Colon (tissue), 2 donors: ENCODE results near the gene SLC25A44.

Source experiments
- FAIRE-seq: peaks from 2 replicates; lab custom pipeline; 2012; peaks lifted over from hg19 to GRCh38; lab: Jason Lieb, UNC
- donor health status: control.
- donor health status: control.

Gene SLC25A44, protein sequence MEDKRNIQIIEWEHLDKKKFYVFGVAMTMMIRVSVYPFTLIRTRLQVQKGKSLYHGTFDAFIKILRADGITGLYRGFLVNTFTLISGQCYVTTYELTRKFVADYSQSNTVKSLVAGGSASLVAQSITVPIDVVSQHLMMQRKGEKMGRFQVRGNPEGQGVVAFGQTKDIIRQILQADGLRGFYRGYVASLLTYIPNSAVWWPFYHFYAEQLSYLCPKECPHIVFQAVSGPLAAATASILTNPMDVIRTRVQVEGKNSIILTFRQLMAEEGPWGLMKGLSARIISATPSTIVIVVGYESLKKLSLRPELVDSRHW

DNA sequence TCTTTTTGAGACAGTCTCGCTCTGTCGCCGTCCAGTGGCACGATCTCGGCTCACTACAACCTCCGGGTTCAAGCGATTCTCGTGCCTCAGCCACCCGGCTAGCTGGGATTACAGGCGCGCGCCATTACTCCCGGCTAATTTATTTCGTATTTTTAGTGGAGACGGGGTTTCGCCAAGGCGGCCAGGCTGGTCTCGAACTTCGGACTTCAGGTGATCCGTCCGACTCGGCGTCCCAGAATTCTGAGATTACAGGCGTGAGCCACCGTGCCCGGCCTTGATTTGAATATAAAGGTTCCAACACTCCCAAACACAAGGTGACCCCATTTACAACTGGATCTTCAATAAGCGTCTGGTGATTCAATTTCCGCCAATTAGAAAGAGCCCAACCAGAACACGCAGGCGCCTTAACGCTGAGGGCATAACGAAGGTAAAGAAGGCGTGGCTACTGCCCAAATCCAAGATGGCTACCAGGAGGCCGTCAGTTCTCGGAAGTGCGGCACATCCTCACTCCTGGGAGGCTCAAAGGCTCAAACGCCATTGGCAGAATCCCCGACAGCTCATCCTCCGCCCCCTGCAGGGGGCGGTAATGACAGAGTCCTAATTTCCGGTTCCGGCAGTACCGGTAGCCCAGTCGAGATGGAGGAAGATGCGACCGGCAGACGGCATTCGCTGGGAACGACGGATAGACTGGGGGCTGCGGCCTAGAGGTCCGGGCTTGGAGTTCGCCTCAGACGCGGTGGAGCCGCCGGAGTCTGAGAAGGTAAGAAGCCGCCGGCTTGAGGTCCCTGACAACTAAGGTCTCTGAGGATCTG is at the start of gene SLC25A44:
Gene SLC25A44 (plus strand): TSS at position 617 of the 812 bp plus-strand sequence. CDS start 5,744 bp downstream, outside the sequence.
- FAIRE-seq, result peak; percentile 91

DNA sequence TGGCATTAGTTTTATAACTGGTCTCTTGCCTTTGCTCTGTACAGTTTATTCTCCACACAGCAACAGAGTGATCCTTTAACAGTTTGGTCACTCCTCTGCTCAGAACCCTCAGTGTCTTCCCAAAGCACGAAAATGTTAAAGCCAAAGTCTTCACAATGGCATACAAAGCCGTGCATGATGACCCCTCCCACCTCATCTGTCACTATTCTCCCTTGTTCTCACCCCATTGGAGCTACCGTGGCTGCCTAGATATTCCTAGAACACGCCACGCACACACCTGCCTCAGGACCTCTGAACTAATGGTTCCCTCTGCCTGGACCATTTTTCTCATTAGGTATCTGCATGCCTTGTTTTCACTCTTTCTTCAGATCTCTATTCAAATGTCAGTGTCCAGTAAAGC is 49.2 kb upstream of the SLC25A44 start:
- no peak for FAIRE-seq

- no peak for FAIRE-seq
Measured at GRCh38 chr1:156145650-156146019, 48.3 kb upstream of the SLC25A44 start.

DNA sequence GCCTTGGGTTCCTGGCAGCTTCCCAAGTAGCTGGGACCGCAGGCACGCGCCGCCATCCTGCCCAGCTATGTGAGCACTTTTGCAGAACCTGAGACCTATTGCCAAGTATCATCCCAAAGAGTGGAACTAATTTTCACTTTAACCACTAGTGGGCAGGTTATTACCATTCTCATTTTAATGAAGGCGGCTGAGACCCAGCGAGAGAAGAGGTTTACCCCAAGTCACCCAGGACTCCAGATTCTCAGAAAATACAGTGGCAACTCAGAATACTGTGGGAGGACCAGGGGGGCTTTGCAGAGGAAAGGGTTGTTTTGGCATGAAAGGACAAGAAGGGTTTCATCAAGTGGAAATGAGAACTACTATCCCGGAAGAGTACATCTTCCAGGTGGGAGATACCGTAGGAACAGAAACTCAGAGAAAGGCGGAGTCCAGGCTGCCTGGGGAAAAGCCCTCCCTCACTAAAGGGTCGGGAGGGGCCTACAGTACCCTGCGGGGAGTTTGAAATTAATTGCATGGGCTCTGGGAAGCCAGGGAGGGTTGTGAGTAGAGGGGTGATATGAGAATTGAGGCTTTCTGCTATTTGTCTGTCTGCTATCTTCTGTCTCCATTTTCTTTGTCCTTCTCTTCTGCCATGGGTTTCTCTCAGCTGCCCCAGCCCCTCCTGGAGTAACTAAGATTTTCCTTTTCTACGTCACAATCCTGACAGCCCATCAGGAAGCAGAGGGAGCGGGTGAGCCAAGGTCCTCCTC is 47.7 kb upstream of the SLC25A44 start:
- no peak for FAIRE-seq

DNA sequence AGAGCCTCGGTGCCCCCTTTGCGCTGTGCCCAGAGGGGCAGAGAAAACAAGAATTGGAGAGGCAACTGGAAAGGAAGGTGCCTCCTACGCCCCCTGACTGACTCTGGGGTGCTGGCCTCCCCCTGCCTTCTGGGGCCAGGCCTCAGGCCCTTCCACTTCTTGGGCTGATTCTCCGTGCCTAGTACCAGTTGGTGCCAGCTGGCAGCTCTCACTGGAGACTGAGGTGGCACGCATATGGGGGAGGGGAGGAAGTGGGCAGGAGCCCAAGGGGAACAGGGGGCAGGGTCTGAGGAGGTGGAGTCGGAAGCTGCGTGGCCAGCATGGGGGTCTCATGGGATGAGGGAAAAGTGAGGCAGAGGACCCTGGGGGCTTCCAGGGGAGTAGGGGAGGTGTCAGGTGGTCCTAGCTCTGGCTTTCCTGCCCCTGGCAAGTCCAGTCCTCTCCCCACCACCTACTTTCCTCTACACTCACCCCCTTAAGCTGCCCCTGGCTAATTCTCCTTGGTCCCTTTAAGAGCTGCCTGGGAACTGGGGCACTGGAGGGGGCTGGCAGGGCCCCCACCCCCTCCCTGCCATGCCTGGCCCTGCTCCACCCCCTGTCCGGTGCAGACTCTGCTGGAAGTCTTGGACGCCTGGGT is 47.0 kb upstream of the SLC25A44 start:
- no peak for FAIRE-seq

DNA sequence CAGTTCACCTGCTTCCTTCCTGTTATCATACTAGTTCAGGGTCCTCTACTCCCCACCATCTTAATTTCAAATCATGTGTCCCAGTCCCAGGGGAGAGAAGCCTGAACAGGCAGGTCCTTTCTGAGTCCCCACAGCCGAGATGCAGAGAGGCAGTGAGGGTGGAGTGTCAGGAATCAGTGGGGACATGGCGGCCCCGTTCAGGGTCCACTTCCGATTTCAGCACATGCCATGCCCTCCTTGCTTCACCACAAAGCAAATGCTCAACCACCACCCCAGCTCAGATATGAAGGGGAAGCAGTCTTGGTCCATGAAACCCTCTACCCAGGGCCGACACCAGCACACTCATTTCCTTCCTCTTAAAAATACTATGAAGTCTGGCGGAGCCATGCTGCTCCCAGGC is 45.7 kb upstream of the SLC25A44 start:
- FAIRE-seq, result no peak

DNA sequence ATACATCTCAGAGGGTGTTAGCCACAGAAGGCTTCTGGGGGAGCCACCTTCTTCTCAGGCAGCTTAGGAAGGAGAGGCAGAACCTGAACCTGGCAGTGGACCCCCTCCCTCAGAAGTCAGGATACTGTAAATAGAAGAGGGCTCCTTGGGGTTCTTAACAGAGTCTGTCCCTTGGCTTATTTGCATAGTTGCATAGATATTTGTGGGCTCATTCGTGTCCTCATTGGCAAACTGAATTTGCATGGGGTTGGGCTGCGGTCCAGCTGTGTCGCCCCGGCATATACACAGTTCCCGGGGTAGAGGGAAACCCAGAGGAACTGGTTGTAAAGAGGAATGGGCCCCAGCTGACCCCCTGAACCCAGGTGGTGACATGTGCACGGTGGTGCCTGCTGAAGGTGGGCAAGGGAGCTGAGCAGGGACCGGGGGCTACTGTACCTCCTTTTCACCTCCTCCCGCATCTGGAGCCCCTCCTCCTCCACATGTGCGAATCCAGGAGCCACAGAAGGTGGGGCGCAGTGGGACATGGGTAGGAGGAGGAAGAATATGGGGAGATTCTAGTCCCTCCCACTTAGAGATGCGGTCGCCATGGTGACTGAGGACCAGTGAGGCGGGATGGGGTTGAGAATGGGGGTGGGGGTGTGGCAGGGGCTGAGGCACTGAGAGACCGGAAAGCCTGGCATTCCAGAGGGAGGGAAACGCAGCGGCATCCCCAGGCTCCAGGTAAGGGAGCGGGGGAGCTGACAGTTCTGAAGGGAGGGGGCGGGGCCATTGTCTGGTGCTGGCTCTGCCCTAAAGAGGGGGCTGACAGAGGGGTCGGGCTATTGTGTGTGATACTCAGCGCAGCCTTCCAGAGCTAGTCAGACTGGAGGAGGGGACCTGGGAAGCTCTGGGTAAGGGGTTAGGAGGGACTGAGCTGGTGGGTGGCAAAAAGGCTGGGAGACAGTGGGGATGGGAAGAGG is 44.3 kb upstream of the SLC25A44 start:
- FAIRE-seq, result no peak

GRCh38 chr1:156150333-156151011 is 43.4 kb upstream of the SLC25A44 start:
- no peak for FAIRE-seq

GRCh38 chr1:156151093-156151688 is 42.7 kb upstream of the SLC25A44 start:
- FAIRE-seq, result no peak

GRCh38 chr1:156152628-156153027 is 41.3 kb upstream of the SLC25A44 start:
- no peak for FAIRE-seq

DNA sequence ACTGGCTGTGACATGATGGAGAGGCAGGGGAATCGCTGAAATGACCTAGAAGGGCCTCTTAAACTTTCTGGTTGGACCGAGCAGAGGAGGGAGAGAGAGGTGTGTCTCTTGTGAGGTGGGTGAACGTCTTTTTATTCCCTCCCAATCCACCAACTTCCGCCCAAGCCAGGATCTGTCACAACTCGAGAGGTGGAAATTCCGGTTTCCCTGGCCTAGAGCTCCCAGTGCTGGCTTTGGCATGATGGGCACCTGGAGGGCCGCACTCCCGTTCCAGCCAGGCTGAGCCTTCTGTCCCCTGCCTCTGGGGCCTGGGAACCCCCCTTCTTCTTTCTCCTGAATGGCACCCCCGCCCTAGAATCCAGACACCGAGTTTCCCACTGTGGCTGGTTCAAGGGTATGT is 40.5 kb upstream of the SLC25A44 start, which contains the start of gene SEMA4A:
Gene SEMA4A (plus strand): TSS at position 224 of the 400 bp plus-strand sequence. CDS start 994 bp downstream, outside the sequence.
- no peak for FAIRE-seq

DNA sequence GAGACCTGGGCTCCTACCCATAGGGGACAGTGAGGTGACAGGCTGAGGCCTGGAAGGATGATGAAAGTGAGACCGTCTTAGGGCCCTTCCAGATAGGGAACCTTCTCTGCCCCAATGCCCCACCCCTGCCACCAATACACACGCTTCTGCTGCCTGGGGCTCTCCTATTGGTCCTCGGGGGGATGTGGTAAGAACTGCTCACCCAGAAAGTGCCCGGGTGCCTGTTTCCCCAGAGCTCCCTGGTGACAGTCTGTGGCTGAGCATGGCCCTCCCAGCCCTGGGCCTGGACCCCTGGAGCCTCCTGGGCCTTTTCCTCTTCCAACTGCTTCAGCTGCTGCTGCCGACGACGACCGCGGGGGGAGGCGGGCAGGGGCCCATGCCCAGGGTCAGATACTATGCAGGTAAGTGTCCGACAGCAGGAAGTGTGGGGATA is 39.6 kb upstream of the SLC25A44 start:
- no peak for FAIRE-seq

DNA sequence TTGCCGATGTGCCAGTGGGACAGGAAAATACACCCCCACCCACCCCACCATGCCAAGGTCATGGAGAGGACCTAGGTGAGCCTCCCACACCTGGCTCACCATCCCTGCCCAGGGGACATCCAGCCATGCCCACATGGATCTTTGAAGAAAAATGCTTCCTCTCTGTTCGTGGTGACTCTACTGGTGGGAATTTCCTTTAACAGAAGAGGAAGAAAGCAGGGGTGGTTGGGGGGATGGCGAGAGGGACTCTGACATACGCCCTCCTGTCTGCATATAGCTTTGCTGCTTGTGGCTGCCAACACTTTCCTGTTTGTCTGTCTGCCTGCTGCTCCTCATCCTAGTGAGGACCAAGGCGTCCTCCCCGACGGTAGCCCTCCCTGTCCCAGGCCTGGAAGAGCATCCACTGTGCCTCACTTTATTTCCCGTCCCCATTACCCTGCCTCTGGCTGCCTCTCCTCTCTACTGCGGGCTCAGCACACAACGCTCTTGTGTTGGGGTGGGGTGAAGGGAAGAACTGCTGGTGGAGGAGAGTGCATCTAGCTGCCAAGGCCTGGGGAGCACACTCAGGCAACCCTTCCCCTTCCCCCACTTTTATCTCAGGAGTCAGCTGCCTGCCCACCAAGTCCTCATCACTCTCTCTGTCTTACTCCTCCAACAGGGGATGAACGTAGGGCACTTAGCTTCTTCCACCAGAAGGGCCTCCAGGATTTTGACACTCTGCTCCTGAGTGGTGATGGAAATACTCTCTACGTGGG is 38.0 kb upstream of the SLC25A44 start:
- no peak for FAIRE-seq

- no peak for FAIRE-seq
Measured at GRCh38 chr1:156157506-156157905, 36.4 kb upstream of the SLC25A44 start.

DNA sequence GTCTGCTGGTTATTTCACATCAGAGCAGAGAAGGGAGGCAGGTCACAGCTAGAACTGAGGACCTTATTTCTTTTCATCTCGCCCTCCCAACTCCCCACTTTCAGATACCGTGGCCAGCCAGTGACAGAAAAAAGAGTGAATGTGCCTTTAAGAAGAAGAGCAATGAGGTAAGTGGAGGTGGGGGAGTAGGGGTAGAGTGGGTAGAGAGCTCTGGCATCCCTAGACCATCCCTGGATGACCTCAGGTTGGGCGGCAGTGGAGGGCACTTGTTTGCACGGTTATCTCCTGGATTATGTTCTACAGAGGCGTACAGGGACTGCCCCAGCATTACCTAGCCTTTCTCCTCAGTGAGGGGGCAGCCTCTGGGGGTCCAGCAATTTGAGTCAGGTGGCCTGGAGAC is 35.9 kb upstream of the SLC25A44 start:
- FAIRE-seq, result no peak

- FAIRE-seq, result no peak
Measured at GRCh38 chr1:156160000-156160742, 33.7 kb upstream of the SLC25A44 start.

GRCh38 chr1:156160743-156161171 is 33.1 kb upstream of the SLC25A44 start:
- FAIRE-seq, result no peak

GRCh38 chr1:156162430-156163037 is 31.4 kb upstream of the SLC25A44 start:
- FAIRE-seq, result no peak
